H1 (cell line): ENCODE results near the gene DPF3.

Experiments
- BACH1 ChIP-seq: IDR thresholded peaks from 2 replicates; pipeline ENCODE4 v1.6.1; 2012; ENCODE audit warnings: low read length, improper control_type of control experiment
- CBX5 ChIP-seq: fragments of 300-800, 300-1000 bp; sonication (generic); IDR thresholded peaks from 2 replicates; pipeline ENCODE4 v1.7.1; 2016; ENCODE audit warnings: antibody characterized with exemption, low read length, low read depth
- CTCF ChIP-seq, 3 experiments: IDR thresholded peaks; 1 replicate in 2 of 3; 2 replicates in 1 of 3; pipeline versions ENCODE4 v1.5.1 to v1.6.1; 2011; ENCODE audit warnings: low read length in 3 of 3, mild to moderate bottlenecking in 3 of 3, inconsistent platforms in 2 of 3, low read depth in 1 of 3, moderate library complexity in 1 of 3; ENCODE audit not compliant: insufficient read depth in 1 of 3; ENCODE audit errors: control extremely low read depth in 1 of 3
- GABPA ChIP-seq: IDR thresholded peaks from 2 replicates; pipeline ENCODE4 v1.6.1; 2011; ENCODE audit warnings: mild to moderate bottlenecking, low read length, moderate library complexity, borderline replicate concordance; ENCODE audit not compliant: insufficient read depth
- JUND ChIP-seq: IDR thresholded peaks from 2 replicates; pipeline ENCODE4 v1.6.1; 2011; ENCODE audit warnings: mild to moderate bottlenecking, improper control_type of control experiment, low read length
- MAX ChIP-seq: IDR thresholded peaks from 2 replicates; pipeline ENCODE4 v1.6.1; 2012; ENCODE audit warnings: inconsistent platforms
- SUZ12 ChIP-seq: fragments of 200-600 bp; sonication (generic); IDR thresholded peaks from 2 replicates; pipeline ENCODE4 v1.6.1; 2012; ENCODE audit warnings: mild to moderate bottlenecking, inconsistent platforms, low read length, moderate library complexity, mixed read lengths
- YY1 ChIP-seq: IDR thresholded peaks from 2 replicates; pipeline ENCODE4 v1.6.1; 2011; ENCODE audit warnings: low read depth, mild to moderate bottlenecking, low read length
- TF ChIP-seq, protein P1 (sequence below): IDR thresholded peaks from 2 replicates; pipeline ENCODE4 v1.6.1; 2011; ENCODE audit warnings: low read depth, mild to moderate bottlenecking, low read length; ENCODE audit not compliant: insufficient read depth

DNA sequence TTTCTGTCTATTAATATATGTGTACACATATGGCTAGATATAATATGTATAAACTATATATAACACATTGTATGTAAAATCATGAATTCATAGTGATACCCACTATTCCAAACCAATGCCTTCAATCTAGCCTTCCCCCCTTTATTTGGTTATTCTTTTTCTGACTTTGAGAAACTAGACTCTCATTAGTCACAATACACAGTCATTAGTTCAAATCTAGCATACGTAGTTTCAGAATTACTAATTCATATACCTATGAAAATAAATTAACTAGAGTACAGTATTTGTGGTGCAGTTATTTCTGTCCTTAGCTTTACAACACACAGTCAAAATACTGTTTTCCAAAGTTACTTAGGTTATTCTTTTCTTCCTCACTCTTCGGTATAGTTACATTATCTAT is 268.2 kb downstream of the DPF3 start:
- no peak for TF ChIP-seq YY1
- no peak for TF ChIP-seq CBX5
- TF ChIP-seq BACH1, result no peak
- no peak for TF ChIP-seq SUZ12
- TF ChIP-seq MAX, result no peak
- TF ChIP-seq CTCF (IDR thresholded peaks at IDR 0.05; ENCODE audit: control extremely low read depth in 1 of 3, insufficient read depth in 1 of 3, low read depth in 1 of 3, low read length in 3 of 3), result no peak
- TF ChIP-seq JUND, result no peak
- TF ChIP-seq, protein P1, sequence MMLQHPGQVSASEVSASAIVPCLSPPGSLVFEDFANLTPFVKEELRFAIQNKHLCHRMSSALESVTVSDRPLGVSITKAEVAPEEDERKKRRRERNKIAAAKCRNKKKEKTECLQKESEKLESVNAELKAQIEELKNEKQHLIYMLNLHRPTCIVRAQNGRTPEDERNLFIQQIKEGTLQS, result no peak
- TF ChIP-seq GABPA, result no peak
